Measurements from ENCODE around the gene FIGNL1. TPM values are rescaled to one million over a fixed set of nuclear protein-coding genes. Genes with fewer than 3 reads are reported as not detected.

The FIGNL1 gene
- total RNA-seq, 4 donors from 2014 or later = 0.80 to 6.2 (median 3.6) TPM

GRCh38 chr7:50471970-50472369, 21.8 kb upstream of the FIGNL1 start:
- no peaks in the 10 kb centered on the region for H3K27me3 ChIP-seq
- intact Hi-C loops (cut with DNase I; ENCODE audit: low total_unique reads) (no loop called here), in situ Hi-C loops (cut with MboI; ENCODE audit: low pct_ligation_motif_present in 1 of 4, low pct_unique_long_range_greater_than_20kb in 1 of 4, low sequenced_read_pairs in 3 of 4) (loop anchor here (25.0 kb wide), 6 partner anchors 140 to 690 kb away; no protein-coding TSS in a partner anchor)
- no peaks in the 10 kb centered on the region for H3K36me3 ChIP-seq
- no peak for DNase-seq
- H3K4me3 ChIP-seq = no peak overlapping the region
- no peak for TF ChIP-seq POLR2AphosphoS5 (IDR thresholded peaks at IDR 0.05)
- TF ChIP-seq EP300 (IDR thresholded peaks at IDR 0.05; ENCODE audit: low read depth) = no peak
- TF ChIP-seq CTCF (IDR thresholded peaks at IDR 0.05) = no peak
- no peak for TF ChIP-seq POLR2A (IDR thresholded peaks at IDR 0.05)
- 60 to 89% methylated on average over 1 to 5 of the region's 5 CpGs for WGBS, 2 donors (ENCODE audit: low coverage in 1 of 2)
- no peaks in the 10 kb centered on the region for H3K9me3 ChIP-seq
- no peak overlapping the region for H3K27ac ChIP-seq
- peaks cover 0 to 6% (median 6%) of the 10 kb centered on the region in 4 donors for H3K4me1 ChIP-seq

- Histone ChIP-seq H3K9me3 (no peaks in the 10 kb centered on the region), H3K4me1 (peaks cover 0 to 6% (median 6%) of the 10 kb centered on the region in 4 donors), H3K27me3 (no peaks in the 10 kb centered on the region), H3K36me3 (no peaks in the 10 kb centered on the region), H3K27ac (no peak overlapping the region), H3K4me3 (no peak overlapping the region)
- WGBS, 2 donors (ENCODE audit: low coverage in 1 of 2) = 82 to 89% methylated on average over 2 to 16 of the region's 17 CpGs
- intact Hi-C loops (cut with DNase I; ENCODE audit: low total_unique reads) = no loop called here
- DNase-seq = no peak
- no peak for TF ChIP-seq POLR2AphosphoS5 (IDR thresholded peaks at IDR 0.05)
- TF ChIP-seq EP300 (IDR thresholded peaks at IDR 0.05; ENCODE audit: low read depth) = no peak
- TF ChIP-seq CTCF (IDR thresholded peaks at IDR 0.05) = no peak
- no peak for TF ChIP-seq POLR2A (IDR thresholded peaks at IDR 0.05)
- in situ Hi-C loops (cut with MboI; ENCODE audit: low pct_ligation_motif_present in 1 of 4, low pct_unique_long_range_greater_than_20kb in 1 of 4, low sequenced_read_pairs in 3 of 4) = loop anchor here (25.0 kb wide), 6 partner anchors 142 to 692 kb away; no protein-coding TSS in a partner anchor
These were observed 20.4 kb upstream of the FIGNL1 start for GRCh38 chr7:50470250-50471163.

GRCh38 chr7:50469181-50469580, 19.0 kb upstream of the FIGNL1 start:
- Histone ChIP-seq H3K4me1 (peaks cover 0 to 6% (median 6%) of the 10 kb centered on the region in 4 donors), H3K9me3 (no peaks in the 10 kb centered on the region), H3K27me3 (no peaks in the 10 kb centered on the region), H3K36me3 (no peaks in the 10 kb centered on the region), H3K27ac (no peak overlapping the region), H3K4me3 (no peak overlapping the region)
- DNase-seq = no peak
- WGBS, 2 donors (ENCODE audit: low coverage in 1 of 2) = 95 to 100% methylated on average over 3 to 4 of the region's 4 CpGs
- intact Hi-C loops (cut with DNase I; ENCODE audit: low total_unique reads) = loop anchor here (2.0 to 5.0 kb wide), 3 partner anchors 210 to 693 kb away; no protein-coding TSS in a partner anchor
- in situ Hi-C loops (cut with MboI; ENCODE audit: low pct_ligation_motif_present in 1 of 4, low pct_unique_long_range_greater_than_20kb in 1 of 4, low sequenced_read_pairs in 3 of 4) = loop anchor here (5.0 to 25.0 kb wide), 9 partner anchors 143 to 696 kb away; no protein-coding TSS in a partner anchor
- TF ChIP-seq POLR2AphosphoS5 (IDR thresholded peaks at IDR 0.05) (no peak), CTCF (IDR thresholded peaks at IDR 0.05) (no peak), POLR2A (IDR thresholded peaks at IDR 0.05) (no peak), EP300 (IDR thresholded peaks at IDR 0.05; ENCODE audit: low read depth) (no peak)

All from transverse colon (tissue), 4 donors.